ENCODE results near the gene PFDN4.
"Not testable (repeated sequence)": the region's sequence is repeated elsewhere in the genome, so short reads cannot be mapped to it uniquely, and the experiment has no call there.

PFDN4 gene

DNA sequence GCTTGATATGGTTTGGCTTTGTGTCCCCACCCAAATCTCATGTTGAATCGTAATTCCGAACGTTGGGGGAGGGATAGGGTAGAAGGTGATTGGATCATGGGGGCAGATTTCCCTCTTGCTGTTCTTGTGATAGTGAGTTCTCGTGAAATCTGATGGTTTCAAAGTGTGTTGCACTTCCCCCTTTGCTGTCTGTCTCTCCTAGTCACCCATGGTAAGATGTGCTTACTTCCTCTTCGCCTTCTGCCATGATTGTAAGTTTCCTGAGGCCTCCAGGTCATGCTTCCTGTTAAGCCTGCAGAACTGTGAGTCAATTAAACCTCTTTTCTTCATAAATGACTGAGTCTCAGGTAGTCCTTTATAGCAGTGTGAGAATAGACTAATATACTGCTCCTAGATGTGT, 19.9 kb downstream of the PFDN4 start:
- no peak for FAIRE-seq

DNA sequence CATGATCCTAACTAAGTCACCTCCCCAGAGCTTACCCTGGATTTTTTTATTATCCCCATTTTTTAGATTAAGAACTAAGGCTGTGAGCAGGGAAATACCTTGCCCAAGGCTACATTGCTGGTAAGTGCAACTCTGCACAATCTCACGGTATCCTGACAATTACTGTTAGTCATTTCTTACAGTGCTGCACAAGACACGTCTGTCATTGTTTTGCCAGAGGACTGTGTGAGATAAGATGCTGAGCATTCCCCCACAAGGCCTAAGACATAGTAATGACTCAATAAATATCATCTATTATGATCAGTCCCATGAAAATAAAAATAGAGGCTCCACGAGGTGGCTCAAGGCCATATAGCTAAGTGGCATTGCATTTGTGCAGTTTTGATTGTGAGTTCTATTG, 21.0 kb downstream of the PFDN4 start:
- no peak for FAIRE-seq

DNA sequence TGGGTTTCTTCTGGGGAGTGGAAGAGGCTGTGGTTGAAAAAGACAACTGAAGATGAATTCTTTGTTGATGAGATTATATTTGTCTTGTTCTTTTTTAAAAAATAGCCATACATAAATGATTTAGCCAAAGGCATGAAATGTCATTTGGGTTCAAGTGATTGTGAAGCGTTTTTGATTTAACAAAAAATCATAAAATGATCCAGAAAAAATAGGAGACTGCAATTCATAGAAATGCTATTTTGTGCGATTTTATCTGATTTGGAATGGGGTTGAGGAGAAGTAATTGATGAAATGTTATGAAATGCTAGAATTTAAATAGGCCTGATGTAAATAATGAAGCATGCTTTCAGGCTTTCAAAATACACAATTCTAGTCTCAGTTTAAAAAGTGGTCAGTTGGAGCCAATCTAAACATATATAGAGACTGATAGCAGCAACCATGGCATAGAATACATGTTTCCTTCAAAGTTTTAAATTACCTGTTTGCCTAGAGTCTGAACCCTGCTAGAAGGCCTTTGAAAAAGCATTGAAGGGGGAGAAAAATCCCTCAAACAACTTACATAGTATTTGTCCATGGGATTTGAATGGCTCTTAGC, 21.8 kb downstream of the PFDN4 start:
- no peak for FAIRE-seq

DNA sequence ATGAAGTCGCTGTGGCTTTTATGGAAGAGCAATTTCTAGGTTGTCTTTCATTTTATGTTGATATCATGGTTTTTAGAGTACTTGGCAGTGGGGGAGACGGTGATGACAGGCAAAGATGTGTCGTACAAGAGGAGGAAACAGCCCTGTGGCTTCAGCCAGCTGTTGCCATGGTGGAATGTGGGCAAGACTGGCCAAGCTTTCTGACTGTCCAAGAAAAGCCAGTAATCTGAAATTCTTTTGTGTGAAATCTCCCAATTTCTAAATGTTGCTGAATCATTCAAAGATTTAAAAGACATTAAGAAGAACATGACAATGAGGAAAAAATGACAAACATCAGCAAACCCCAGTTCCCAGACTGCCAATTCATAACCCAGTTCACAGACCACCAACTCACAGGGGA, 23.1 kb downstream of the PFDN4 start:
- no peak for FAIRE-seq

DNA sequence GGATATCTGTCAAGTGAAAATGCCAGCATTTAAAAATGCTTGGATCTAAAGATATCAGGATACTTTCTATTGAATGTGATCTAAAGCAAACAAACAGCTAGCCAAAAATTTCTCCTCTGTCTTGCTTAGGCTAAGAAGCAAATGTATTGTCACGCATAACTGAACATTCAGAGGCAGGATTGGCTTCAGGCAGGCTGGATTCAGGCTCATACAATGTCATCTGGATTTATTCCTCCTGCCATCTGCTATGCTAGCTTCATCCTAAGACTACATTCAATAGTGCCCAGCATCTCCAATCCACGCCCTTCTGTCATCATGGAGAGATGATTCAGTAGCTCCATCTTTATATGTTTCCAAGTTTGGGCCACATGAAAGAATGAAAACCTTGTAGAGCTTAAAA, 27.1 kb downstream of the PFDN4 start:
- no peak for FAIRE-seq

DNA sequence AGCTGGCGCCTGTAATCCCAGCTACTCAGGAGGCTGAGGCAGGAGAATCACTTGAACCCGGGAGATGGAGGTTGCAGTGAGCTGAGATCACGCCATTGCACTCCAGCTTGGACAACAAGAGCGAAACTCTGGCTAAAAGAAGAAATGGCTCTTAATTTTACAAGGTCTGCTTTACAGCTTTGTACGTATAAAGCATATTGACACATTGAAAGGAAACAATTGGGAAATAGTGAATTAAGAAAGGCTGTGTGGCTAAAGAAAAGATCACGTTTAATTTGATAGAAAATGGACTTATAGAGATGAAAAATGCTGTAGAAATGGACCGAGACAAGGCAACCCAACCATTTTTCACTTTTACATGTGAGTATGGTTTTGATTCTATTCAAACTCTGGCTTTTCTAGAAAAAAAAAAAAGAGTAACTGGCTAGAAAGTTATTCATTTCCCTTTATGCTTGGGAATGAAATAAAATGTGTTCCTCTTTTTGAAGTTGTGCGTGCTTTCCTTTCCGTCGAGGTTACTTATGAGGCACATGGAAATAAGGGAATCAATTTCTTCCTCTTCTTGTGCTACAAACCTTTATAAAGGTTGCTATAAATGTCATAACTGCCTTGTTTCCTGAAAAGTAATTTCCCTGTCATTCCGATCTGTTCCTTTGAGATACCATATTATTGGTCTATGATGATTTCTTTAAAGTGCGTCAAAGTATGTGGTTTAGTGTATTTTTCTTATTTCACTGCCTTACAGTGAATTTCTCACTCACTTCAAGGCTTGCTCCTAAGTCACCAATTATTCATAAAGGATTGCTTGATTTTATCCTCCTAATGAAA, 29.4 kb downstream of the PFDN4 start:
- no peak for FAIRE-seq

DNA sequence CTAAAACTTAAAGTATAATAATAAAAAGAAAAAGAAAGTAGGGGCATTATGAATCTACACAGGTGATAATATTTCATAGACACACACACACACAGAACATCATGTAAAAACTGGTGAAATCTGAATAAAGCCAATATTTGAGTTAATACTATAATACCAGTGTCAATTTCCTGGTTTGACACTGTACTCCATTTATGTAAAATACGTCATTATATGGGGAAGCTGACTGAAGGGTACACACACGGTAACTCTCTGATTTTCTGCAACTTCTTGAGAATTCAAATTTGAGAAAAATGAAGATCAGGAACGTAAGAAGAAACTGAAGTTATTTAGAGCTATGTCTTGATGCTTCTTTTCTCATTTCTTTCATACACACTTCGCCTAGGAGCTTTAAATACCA, 36.2 kb downstream of the PFDN4 start:
- FAIRE-seq: no peak

DNA sequence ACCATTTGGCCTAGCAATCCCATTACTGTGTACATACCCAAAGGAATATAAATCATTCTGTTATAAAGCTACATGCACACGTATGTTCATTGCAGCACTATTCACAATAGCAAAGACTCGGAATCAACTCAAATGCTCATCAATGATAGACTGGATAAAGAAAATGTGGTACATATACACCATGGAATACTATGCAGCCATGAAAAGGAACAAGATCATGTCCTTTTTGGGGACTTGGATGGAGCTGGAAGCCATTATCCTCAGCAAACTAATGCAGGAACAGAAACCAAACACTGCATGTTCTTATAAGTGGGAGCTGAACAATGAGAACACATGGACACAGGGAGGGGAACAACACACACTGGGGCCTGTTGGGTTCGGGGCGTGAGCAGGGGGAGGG, 40.8 kb downstream of the PFDN4 start:
- FAIRE-seq: not testable (repeated sequence)

DNA sequence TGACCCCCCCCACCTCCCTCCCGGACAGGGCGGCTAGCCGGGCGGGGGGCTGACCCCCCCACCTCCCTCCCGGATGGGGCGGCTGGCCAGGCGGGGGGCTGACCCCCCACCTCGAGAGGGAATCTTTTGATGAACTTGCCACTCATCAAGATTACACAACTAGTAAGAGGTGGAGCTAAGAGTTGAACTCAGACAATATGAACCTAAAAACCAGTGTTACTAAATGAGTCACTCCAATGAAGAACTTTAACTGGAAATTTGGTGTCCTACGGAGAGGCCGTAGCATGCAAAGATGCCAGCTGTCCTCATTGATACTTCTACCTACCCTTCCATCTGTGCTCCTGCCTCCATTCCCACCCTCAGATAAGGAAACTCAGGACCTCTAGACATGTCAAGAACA, 42.8 kb downstream of the PFDN4 start:
- no peak for FAIRE-seq

DNA sequence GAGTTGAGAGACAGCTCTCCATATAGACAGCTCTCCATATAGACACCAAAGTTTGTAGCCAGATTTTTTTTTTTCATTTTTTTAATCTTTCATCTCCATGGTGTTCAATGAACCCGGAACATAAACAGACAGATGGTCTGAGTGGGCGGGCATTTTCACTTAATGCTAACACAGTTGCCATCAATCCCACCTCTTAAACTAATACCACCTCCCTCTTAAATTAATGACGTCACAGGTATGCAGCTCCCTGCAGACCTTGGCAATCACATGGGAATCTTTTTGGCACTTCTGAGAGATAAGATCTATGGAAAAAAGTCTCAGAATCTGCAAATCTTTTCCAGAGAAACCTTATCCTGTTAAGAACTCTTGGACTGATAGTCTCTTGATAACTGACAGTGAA, 43.2 kb downstream of the PFDN4 start:
- no peak for FAIRE-seq

DNA sequence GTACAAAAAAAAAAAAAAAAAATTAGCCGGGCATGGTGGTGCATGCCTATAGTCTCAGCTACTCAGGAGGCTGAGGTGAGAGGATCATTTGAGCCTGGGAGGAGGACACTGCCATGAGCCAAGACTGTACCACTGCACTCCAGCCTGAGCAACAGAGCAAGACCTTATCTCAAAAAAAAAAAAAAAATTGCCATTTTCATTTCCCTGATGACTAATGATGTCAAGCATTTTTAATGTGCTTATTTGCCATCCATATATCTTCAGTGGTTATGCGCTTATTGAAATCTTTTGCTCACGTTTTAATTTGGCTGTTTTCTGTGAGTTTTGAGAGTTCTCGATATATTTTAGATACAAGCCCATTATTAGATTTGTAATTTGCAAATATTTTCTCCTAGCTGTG, 46.7 kb downstream of the PFDN4 start:
- no peak for FAIRE-seq

DNA sequence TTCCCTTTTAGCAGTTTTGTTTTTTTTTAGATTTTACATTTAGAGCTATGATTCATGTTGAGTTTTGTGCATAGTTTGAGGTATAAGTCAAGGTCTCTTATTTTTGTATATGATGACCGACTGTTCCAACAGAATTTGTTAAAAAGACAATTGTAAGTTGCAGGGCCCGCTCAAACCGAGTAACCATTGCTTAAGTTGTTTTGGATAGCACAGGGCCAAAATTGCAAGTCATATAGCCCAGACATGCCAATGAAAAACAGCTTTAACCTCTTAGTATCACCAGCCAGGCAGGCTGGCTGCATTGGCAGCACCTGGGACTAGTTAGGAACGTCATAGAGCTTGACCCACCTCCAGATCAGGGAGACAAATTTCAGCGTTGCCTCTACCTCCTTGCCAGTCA, 47.3 kb downstream of the PFDN4 start:
- FAIRE-seq: no peak

DNA sequence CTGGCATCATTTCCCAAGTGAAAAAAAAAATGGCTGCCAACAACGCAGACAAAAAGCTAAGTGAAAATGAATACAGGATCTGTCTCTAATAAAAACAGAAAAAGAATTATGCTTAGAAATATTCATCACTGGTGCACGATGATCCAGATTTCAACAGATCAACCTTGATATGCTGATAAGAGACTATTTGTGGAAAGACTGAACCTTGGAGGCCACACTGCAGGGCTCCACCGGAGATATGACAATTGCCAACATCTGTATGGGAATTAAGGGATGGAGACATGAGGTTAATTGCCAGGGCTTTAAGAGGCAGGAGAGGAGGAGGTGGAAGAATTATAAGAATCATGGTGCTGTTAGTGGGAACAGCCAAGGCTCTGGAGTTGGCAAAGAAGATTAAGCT, 48.3 kb downstream of the PFDN4 start:
- FAIRE-seq: no peak

DNA sequence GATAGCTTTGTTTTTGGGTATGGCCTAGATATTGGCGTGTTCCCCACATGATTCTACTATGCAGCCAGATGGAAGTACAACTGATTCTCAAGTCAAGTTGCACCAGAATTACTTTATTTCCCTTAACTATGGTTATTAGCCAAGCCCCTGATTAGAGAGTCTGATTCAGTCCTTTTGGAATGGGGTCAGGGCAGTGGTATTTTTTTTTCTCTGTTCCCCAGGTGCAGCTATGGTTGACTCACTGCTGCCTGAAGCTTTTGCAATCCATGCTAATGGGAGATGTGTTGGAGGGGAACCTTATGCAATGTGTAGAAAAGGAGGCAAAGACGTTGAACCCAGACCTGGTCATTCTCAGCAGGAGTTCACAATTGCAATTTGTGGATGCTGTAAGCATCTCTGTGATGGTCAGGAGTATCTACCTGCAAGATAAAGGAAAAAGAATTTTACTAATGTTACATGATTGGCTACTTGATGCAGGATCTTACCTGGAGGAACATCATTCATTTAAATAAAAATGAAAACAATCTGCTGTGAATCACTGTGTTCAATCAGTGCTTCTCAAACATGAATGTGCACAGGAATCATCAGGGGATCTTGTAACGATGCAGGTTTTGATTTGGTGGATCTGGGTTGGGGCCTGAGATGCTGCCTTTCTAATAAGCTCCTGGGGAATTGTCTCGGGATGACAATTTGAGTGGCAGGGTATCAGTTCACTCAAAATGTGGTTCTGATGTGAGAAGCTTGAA, 49.4 kb downstream of the PFDN4 start:
- FAIRE-seq: no peak

DNA sequence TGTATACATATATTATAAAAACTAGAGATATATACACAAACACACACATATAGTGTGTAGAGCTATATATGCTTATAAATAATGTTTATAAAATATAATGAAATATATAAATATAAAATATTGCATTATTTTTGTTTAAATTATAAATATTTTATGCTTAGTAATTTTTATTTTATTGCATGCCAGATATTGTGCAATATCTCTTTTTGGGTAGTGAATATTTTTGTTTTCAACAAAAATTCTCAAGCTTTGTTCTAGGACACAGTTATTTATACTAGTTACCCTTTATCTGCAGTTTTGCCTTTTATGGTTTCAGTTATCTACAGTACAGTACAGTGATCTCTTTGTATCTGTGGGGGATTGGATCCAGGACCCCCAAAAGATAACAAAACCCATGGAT, 52.2 kb downstream of the PFDN4 start:
- peak; percentile 84 for FAIRE-seq

DNA sequence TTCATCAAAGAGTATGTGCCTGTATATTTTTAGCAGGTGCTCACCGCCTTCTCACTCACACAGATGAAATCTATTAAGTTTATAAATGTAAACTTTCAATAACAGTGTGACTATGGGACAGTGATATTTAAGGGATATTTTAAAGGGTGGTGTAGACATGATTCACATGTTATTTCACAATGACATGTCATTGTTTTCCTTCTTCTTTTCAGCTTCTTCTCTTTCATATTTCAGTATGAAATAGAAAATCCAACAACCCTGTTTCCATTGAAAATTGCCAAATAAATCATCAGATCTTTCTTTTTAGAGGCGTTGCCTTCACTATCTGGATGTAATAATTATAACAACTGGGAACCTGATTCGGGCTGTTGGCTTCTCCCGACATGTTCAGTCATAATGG, 54.8 kb downstream of the PFDN4 start:
- FAIRE-seq: no peak

DNA sequence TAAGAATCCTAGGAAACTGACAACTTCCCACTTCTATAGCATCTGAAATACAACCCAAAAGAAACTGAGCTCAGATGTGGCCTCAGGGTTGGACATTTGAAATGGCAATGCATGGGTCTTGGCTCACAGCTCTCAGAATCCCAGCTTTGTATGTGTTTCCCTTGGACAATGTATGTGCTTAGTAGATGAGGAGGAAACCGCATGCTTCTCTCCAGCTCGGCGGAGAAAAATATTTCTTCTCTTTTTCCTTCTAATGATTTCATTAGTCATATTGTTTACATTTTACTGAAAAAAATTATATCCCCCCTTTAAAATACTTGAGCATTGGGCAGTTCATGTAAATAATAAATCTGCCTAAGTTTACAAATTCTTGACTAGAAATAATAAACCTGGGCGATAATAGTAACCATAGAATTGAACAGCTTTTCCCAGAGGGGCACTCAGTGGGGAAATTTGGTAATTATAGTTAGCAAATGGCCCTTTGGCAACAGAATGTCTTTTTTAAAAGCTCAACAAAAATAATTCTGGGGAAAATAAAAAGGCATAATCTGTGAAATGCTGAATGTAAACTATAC, 55.3 kb downstream of the PFDN4 start:
- FAIRE-seq: no peak

DNA sequence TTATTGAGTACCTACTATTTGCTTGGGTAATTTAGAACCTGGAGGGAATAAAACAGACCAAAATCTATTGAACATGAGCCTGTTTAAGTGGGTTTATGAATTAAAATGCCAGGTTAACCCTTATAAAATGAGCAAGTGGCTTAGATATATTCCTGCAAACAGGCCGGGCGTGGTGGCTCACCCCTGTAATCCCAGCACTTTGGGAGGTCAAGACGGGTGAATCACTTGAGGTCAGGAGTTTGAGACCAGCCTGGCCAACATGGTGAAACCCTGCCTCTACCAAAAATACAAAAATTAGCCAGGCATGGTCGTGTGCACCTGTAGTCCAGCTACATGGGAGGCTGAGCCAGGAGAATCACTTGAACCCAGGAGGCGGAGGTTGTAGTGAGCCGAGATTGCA, 57.9 kb downstream of the PFDN4 start:
- FAIRE-seq: not testable (repeated sequence)

DNA sequence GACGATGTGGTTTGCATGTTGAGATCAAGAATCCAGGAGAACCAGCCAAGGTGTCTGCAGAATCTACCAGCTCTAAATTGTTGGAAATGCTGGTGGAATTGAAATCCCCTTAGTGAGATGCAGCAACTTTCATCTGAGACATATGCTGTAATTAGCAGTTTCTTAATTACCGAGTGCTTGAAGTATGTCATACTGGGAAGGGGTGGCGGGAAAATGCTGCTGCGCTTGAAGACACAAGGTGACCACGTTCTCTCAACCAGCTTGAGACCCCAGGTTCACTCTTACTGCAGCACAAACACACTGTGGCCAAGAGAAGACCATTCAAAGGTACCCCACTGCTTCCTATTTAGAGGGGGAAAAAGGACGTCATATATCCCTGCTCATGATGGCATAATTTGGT, 59.0 kb downstream of the PFDN4 start:
- FAIRE-seq: no peak

DNA sequence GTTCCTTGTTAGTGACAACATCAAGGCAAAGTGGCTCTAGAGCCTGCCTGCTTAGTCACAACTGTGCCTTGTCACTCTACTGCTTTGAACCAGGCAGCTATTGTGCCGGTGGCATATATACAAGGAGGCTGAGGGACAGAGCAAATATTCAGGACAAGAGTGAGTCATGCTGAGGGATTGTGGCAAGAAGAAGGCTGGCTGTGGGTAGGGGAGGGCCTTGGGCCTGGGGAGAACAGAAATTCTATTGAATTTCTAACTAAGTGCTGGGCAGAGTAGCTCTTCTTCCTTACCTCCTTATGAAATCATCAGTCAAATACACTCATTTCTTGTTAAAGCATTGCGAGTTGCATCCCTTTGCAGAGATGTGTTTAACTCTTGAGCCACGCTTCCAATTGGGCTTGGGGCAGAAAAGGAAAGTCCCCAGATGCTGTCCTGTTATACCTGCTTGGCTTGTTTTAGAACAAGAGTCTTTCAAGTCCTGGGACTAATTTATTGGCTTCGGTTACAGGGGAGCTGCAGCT, 59.7 kb downstream of the PFDN4 start:
- FAIRE-seq: no peak

DNA sequence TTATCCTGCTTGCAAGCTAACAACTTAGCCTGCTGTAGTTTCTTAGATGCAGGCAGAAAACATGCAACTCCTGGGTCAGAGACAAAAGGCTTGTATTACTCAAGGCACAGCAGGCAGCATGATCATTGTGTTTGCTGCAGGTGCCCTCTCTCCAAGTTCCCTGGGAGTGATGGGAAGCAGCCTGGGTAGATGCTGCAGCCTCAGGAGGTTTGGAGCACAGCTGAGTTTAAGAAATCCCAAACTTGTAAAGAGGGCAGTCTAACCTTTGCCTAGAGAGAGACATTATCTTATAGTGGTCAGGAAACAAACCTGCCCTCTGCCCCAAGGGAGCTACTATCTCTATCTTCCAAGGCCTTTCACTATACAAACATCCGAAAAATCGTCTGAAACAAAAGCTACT, 61.1 kb downstream of the PFDN4 start:
- FAIRE-seq: no peak
